Measurements from ENCODE around the gene ERICH6. TPM values are rescaled to one million over a fixed set of nuclear protein-coding genes. Genes with fewer than 3 reads are reported as not detected.

Gene ERICH6
- total RNA-seq: not detected in 2 replicates

GRCh38 chr3:150703756-150704344, at the start of gene ERICH6:
Gene ERICH6, minus strand, starts transcription at chr3:150703920. Its CDS starts 22 bp downstream, at chr3:150703898.

Other genes starting within 250 kb of the ERICH6 start
- gene SERP1, start 157.4 kb downstream of the ERICH6 start, total RNA-seq: 173 and 272 TPM in 2 replicates
- gene EIF2A, start 157.1 kb downstream of the ERICH6 start, total RNA-seq: 164 and 259 TPM in 2 replicates
- gene SELENOT, start 100.6 kb downstream of the ERICH6 start, total RNA-seq: 120 and 162 TPM in 2 replicates
- gene SIAH2, start 59.2 kb upstream of the ERICH6 start, total RNA-seq: 60.5 and 109 TPM in 2 replicates
- not detected in 2 replicates for gene MINDY4B, start 201.5 kb upstream of the ERICH6 start, total RNA-seq